ENCODE results near the gene PLA2G4D. TPM values are rescaled to one million over a fixed set of nuclear protein-coding genes. Genes with fewer than 3 reads are reported as not detected.

PLA2G4D gene
- total RNA-seq, 1 experiment from 2014 or later, result not detected

DNA sequence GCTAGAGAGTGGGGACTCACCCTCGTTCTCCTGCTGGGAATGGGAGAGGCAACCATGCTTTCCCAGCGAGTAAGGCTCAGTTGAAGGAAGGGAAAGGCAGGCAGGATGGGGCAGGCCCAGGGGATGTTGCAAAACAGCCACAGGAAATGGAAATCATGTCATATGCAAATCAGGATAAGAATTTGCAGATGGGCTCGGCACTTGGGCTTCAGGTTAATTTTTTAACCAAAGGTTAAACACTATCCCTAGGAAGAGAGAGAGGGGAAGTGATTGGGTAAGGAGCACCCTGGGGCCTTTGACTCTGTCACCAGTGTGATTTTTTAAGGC, 59.0 kb downstream of the PLA2G4D start:
- POLR2A ChIA-PET, result no interaction called here
- BruUV-seq (replicated peaks), result no TSS peak
- Histone ChIP-seq H3K36me3 (ENCODE audit: control insufficient read depth, insufficient read depth, low read length) (no peaks in the 10 kb centered on the region), H3K27ac (ENCODE audit: low read length) (no peak overlapping the region), H3K27me3 (ENCODE audit: control insufficient read depth, insufficient read depth, low read length) (no peaks in the 10 kb centered on the region), H3K4me3 (ENCODE audit: low read depth in 2 of 2, low read length in 2 of 2) (no peak overlapping the region), H3K9me3 (ENCODE audit: control insufficient read depth, insufficient read depth, low read depth, low read length) (no peaks in the 10 kb centered on the region), H3K4me1 (ENCODE audit: control insufficient read depth, insufficient read depth, low read length) (no peaks in the 10 kb centered on the region)
- CTCF ChIA-PET, result no interaction called here
- intact Hi-C loops (cut with micrococcal nuclease; ENCODE audit: unreplicated experiment), result no loop called here
- in situ Hi-C loops (cut with HindIII; ENCODE audit: low pct_unique_long_range_greater_than_20kb, low sequenced_read_pairs), result no loop called here
- TF ChIP-seq, protein P1, sequence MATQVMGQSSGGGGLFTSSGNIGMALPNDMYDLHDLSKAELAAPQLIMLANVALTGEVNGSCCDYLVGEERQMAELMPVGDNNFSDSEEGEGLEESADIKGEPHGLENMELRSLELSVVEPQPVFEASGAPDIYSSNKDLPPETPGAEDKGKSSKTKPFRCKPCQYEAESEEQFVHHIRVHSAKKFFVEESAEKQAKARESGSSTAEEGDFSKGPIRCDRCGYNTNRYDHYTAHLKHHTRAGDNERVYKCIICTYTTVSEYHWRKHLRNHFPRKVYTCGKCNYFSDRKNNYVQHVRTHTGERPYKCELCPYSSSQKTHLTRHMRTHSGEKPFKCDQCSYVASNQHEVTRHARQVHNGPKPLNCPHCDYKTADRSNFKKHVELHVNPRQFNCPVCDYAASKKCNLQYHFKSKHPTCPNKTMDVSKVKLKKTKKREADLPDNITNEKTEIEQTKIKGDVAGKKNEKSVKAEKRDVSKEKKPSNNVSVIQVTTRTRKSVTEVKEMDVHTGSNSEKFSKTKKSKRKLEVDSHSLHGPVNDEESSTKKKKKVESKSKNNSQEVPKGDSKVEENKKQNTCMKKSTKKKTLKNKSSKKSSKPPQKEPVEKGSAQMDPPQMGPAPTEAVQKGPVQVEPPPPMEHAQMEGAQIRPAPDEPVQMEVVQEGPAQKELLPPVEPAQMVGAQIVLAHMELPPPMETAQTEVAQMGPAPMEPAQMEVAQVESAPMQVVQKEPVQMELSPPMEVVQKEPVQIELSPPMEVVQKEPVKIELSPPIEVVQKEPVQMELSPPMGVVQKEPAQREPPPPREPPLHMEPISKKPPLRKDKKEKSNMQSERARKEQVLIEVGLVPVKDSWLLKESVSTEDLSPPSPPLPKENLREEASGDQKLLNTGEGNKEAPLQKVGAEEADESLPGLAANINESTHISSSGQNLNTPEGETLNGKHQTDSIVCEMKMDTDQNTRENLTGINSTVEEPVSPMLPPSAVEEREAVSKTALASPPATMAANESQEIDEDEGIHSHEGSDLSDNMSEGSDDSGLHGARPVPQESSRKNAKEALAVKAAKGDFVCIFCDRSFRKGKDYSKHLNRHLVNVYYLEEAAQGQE (IDR thresholded peaks at IDR 0.05; ENCODE audit: insufficient read depth in 1 of 2, low read depth in 2 of 2, low read length in 1 of 2), result no peak
- no peak for TF ChIP-seq SIN3A (IDR thresholded peaks at IDR 0.05; ENCODE audit: borderline replicate concordance, insufficient read depth, low read depth, low read length)
- TF ChIP-seq TCF7L2 (IDR thresholded peaks at IDR 0.05; ENCODE audit: low read depth, low read length), result no peak
- TF ChIP-seq, protein P2, sequence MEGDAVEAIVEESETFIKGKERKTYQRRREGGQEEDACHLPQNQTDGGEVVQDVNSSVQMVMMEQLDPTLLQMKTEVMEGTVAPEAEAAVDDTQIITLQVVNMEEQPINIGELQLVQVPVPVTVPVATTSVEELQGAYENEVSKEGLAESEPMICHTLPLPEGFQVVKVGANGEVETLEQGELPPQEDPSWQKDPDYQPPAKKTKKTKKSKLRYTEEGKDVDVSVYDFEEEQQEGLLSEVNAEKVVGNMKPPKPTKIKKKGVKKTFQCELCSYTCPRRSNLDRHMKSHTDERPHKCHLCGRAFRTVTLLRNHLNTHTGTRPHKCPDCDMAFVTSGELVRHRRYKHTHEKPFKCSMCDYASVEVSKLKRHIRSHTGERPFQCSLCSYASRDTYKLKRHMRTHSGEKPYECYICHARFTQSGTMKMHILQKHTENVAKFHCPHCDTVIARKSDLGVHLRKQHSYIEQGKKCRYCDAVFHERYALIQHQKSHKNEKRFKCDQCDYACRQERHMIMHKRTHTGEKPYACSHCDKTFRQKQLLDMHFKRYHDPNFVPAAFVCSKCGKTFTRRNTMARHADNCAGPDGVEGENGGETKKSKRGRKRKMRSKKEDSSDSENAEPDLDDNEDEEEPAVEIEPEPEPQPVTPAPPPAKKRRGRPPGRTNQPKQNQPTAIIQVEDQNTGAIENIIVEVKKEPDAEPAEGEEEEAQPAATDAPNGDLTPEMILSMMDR (IDR thresholded peaks at IDR 0.05), result no peak
- no peak for TF ChIP-seq POLR2AphosphoS5 (IDR thresholded peaks at IDR 0.05; ENCODE audit: low read depth, low read length)
- DNase-seq (ENCODE audit: low read depth, low spot score) (no peak), ATAC-seq (no peak)

DNA sequence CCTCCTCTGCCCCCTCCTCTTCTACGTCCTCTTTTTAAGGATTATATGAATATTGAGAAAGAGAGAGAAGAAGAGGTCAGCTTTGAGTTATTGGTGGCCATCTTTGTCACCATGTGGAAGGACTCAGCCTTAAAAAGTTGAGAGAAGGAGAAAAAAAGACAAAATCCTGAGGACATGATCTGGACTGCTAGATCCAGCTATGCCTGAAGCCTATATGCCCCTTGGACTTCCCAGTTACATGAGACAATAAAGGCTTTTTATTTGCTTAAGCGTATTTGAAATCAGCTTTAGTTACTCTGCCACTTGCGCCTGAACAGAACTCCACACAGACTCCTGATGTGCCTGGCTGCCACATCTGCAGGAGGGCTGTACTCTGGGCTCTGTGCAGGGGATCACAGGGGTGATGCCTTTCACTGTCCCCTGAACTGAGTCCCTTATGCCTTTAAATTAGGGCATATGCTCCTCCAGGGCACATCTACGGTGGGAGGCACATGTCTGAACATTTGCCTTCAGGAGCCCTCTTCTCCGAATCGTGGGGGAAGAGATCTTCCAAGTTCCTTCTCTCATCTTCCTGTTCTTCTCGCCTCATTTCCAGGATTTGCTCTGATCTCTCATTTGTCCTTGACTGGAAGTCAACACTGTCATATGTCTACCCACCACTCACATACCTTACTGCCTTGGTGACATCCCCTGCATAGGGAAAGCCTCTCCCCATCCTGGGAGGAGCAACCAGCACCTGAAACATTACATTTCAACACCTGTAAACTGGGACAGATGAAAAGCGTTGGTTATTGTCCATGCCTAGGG, 59.5 kb downstream of the PLA2G4D start:
- TF ChIP-seq, protein P2 (IDR thresholded peaks at IDR 0.05), result no peak
- no peak for TF ChIP-seq SIN3A (IDR thresholded peaks at IDR 0.05; ENCODE audit: borderline replicate concordance, insufficient read depth, low read depth, low read length)
- TF ChIP-seq, protein P1 (IDR thresholded peaks at IDR 0.05; ENCODE audit: insufficient read depth in 1 of 2, low read depth in 2 of 2, low read length in 1 of 2), result no peak
- no peak for ATAC-seq
- ChIA-PET POLR2A (no interaction called here), CTCF (no interaction called here)
- no peak overlapping the region for H3K4me3 ChIP-seq (ENCODE audit: low read depth in 2 of 2, low read length in 2 of 2)
- no peaks in the 10 kb centered on the region for H3K27me3 ChIP-seq (ENCODE audit: control insufficient read depth, insufficient read depth, low read length)
- intact Hi-C loops (cut with micrococcal nuclease; ENCODE audit: unreplicated experiment), result no loop called here
- in situ Hi-C loops (cut with HindIII; ENCODE audit: low pct_unique_long_range_greater_than_20kb, low sequenced_read_pairs), result no loop called here
- no peaks in the 10 kb centered on the region for H3K4me1 ChIP-seq (ENCODE audit: control insufficient read depth, insufficient read depth, low read length)
- no TSS peak for BruUV-seq (replicated peaks)
- DNase-seq (ENCODE audit: low read depth, low spot score), result no peak
- no peaks in the 10 kb centered on the region for H3K36me3 ChIP-seq (ENCODE audit: control insufficient read depth, insufficient read depth, low read length)
- no peaks in the 10 kb centered on the region for H3K9me3 ChIP-seq (ENCODE audit: control insufficient read depth, insufficient read depth, low read depth, low read length)
- H3K27ac ChIP-seq (ENCODE audit: low read length), result no peak overlapping the region
